HG03558 (cell line): ENCODE results near the gene BTF3L4.
"Not testable (repeated sequence)": the region's sequence is repeated elsewhere in the genome, so short reads cannot be mapped to it uniquely, and the experiment has no call there.

Experiments used
- ATAC-seq: cut with Tn5 transposase; IDR thresholded peaks from one replicate; pipeline ENCODE4 v1.9.1; 2021; ENCODE audit warnings: moderate number of reproducible peaks; ENCODE audit not compliant: unreplicated experiment; ENCODE audit errors: extremely low read depth

BTF3L4 gene

DNA sequence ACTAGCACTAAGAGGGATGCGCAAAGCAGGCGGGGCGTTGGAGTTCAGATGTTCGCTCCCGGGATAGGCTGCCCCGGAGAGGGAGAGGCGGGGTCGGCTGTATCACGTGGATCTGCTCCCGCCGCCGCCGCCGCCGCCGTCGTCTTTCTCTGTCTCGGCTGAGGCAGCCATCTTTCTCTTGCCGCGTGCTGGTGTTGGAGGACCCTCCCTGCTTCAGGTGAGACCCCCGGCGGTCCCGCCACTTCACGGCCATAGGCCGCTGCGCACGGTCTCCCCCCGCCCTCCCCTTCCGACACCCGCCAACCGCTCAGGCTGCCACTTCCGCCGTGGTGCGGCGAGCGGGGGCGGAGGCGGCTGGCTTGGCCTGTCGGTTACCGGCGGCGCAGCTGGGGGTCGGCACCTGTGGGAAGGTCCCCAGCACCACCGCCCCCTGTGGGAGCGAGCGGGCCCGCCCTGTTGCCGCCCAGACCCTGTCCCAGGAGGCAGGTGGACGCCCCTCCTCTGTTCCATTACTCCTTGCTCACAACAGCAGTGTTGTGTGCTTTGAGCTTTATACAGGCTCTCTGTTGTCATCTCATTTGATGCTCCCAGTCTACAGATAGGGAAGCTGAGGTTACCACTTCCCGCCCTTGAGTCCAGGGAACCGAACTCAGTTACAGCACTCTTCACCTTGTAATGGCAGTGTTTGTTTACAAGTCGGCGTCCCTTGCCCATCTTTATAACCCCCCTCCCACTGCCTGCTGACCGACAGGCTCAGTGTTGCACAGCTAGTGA is at the start of gene BTF3L4:
Gene BTF3L4, plus strand, starts transcription at position 133 of the 774 bp plus-strand sequence. CDS start 3,553 bp downstream, outside the sequence.
- ATAC-seq, result peak; percentile 54

DNA sequence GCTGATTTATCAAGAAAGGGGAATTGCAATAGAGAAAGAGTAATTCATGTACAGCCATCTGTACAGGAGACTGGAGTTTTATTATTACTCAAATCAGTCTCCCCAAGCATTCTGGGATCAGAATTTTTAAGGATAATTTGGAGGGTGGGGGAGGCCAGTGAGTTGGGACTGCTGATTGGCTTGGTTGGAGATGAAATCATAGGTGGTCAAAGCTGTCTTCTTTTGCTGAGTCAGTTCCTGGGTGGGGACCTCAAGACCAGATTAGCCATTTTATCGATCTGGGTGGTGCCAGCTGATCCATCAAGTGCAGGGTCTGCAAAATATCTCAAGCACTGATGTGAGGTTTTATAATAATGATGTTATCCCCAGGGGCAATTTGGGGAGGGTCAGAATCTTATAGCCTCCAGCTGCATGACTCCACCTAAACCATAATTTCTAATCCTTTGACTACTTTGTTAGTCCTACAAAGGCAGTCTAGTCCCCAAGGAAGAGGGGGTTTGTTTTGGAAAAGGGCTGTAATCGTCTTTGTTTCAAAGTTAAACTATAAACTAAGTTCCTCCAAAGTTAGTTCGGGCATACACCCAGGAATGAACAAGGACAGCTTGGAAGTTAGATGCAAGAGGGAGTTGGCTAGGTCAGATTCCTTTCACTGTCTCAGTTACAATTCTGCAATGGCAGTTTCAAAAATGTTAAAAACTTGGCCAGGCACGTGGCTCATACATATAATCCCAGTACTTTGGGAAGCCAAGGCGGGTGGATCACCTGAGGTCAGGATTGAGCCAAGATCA is 48.7 kb upstream of the BTF3L4 start:
- ATAC-seq, result no peak

DNA sequence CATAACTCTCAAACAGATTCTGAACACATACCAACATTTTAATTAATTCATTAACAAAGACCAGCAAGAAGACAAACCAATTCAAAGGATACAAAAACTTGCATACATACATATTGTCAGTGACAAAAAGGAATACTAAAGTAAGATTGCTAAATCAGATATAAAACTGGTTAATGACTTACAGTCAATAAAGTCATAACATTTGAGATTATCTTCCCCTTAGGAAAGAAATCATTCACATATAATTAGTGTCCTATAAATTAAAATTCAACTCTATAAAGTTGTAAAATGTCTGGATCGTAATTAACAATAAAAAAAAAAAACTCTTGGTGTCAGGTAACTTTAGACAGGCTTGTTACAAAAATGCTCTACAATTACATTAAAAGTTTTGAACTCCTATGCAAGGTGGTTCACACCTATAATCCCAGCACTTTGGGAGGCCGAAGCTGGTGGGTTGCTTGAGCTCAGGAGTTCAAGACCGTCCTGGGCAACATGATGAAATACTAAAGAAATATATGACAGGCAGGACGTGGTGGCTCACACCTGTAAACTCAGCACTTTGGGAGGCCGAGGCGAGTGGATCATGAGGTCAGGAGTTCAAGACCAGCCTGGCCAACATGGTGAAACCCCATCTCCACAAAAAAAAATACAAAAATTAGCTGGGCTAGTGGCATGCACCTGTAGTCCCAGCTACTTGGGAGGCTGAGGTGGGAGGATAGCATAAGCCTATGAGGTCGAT is 47.9 kb upstream of the BTF3L4 start:
- ATAC-seq, result no peak

DNA sequence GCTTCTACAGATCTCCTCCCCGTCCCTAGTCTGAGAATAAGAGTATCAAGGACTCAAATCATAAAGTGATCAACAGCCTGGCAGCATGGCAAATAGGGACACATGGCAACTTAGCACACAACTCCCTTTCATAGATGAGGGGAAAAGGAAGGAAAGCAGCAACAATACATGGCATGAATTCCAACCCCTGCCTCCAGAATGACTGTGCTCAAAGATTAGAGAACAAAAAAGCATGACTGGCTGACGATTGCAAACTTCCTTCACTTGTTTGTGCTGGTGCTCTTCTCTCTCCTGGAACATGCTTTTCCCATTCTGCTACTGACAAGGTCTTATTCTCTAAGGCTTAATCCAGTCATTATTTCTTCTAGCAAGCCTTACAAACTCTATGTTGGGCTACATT is 34.0 kb upstream of the BTF3L4 start:
- ATAC-seq, result no peak

DNA sequence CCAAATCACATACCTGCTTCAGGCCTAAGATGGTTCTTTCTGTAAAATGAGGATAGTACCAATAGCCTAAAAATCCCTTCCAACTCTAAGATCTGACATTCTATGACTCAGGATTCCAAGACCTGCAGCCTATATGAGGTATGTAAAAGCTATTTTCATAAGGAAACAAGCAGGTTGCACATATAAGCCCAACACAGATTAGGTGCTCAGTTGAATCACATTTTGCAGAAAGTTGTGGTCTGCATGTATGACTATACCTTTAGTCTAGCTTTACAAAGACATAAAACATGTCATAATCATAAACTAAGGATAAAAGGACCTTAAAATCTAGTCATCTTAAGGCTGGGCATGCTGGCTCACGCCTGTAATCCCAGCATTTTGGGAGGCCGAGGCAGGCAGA is 29.8 kb upstream of the BTF3L4 start:
- ATAC-seq, result no peak

DNA sequence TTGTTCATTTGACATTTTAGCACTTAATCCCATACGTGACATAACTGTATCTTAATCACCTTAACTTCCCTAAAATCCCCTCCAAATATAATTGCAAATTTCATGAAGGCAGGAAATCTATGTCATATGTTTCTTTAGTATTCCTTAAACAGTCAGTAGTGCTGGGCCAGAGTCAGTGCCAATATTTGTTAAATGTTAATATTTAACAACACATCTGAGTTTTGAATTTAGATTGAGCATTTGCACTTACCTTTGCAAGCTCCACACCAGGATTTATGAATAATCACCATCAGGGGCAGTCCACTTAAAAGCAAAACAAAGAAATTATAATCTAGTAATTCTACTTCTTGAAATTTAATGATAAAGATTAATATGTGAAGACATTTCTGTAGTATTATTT is 27.8 kb upstream of the BTF3L4 start:
- no peak for ATAC-seq

DNA sequence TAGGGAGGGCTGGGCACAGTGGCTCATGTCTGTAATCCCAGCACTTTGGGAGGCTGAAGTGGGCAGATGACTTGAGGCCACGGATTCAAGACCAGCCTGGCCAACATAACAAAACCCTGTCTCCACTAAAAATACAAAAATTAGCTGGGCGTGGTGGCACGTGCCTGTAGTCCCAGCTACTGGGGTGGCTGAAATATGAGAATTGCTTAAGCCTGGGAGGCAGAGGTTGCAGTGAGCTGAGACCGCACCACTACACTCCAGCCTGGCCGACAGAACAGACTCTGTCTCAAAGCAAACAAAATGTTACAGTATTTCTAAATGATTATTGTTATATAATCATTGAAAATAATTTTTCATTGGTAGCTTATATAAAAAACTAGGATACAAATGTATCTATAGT is 27.3 kb upstream of the BTF3L4 start:
- ATAC-seq, result not testable (repeated sequence)

DNA sequence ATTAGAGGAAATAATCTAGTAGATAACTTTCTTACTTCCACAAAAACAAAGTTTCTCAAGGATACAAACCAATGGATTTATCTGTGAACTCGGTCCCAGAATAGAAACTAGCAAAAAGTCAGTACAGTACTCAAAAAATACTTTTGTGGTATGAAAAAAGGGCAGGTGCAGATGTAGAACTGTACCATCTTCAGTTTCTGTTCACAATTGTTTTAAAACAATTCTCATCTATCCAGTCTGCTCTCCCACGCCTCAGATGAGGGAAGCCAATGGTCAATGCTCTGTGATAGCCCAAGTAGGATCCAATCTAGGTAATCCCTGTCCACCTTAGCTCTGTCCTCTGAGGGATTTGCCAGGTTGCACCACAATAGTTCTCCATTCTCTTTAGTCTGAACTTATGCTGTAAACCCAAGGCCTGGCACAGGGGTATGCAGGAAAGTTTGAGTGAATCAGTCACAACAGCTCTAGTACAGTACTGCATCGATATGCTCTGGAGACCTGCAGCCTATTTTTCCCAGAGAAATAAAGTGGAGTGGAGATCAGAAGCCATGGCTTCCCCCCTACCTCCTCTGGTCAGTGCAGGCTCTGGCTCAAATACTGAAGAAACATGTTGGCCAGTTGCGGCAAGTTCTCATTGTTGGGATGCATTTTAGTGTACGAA is 23.8 kb upstream of the BTF3L4 start:
- ATAC-seq, result no peak

DNA sequence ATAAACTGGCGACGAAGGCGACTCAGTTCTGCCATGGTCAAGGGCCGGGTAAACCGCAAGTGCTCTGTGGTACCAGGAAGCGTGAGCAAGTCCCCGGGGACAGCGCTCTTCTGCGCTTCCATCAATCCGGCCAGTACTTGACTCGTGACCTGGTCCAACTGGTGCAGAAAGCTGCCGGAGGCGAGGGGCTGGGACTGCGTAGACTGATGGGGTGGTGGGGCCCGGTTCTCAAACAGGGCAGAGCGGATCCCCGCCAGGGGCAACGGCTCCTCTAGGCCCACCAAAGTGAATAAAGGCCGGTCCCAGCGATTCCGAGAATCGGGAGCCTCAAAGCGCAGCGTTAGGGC is 23.3 kb upstream of the BTF3L4 start:
- no peak for ATAC-seq

DNA sequence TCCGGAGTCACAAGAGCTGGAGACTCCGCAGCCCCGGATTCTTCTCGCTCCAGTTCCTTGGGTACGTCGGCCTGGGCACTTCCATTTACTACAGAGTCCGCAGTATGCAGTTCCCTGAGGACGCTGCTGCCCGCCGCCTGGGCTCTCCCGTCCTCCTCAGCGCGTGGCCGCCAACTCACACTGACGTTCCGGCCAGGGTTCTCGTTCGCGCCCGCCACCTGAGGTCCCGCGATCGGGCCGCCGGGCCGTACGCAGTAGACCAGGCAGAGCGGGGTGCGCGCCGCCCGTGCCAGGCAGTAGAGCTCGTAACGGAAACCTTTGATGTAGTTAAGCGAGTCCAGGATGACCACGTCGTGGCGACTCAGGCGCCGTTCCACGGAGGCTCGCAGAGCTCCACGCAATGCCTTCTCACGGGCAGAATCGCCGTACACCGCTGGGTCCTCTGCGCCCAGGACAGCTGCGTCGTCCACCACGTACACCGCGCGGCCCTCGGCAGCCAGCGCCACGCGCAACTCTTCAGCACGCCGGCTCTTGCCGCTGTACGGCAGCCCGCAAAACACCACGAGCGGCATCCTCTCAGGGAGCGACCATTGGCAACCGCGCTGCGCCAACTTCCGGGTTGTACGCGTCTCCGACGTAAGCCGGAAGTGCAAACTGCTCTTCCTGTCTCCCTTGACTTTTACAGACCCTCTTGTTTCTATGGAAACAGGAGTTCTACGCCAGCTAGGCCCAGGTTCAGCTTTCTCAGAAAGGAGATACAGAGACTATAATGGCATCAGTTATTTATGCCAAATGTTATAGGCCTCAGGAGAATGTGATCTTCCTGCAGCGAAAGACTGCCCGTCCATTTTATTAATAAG is 22.7 kb upstream of the BTF3L4 start, which contains the start of gene KTI12:
Gene KTI12, minus strand, starts transcription at position 621 of the 860 bp plus-strand sequence. Its CDS starts 49 bp downstream, at position 572.
- peak; percentile 84 for ATAC-seq

DNA sequence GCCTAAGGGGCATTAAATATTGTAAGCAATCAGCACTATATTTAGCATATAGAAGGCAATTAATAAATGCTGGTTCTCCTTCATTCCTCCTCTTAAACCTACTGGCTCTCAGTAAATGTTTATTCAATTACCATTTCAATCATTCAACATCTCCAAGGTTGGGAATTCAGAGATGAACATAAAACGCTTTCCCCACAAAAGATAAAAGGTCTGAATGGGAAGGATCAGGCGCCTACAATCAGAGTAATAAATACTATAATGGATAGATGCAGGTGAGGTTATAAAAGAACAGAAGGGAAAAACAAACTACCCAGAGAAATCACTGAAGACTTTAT is 22.1 kb upstream of the BTF3L4 start:
- no peak for ATAC-seq

DNA sequence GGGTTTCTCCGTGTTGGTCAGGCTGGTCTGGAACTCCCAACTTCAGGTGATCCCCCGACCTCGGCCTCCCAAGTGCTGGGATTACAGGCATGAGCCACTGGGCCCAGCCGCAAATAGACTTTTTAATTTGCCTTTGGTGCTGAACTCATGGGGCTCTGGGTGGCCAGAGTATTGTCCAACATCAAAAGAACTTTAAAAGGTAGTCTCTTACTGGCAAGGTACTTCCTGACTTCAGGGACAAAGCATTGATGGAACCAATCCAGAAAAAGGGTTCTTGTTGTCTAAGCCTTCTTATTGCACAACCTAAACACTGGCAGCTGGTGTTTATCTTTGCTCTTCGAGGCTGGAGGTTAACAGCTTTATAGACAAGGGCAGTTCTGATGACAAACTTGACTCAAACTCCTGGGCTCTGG is 18.7 kb upstream of the BTF3L4 start:
- ATAC-seq, result no peak

DNA sequence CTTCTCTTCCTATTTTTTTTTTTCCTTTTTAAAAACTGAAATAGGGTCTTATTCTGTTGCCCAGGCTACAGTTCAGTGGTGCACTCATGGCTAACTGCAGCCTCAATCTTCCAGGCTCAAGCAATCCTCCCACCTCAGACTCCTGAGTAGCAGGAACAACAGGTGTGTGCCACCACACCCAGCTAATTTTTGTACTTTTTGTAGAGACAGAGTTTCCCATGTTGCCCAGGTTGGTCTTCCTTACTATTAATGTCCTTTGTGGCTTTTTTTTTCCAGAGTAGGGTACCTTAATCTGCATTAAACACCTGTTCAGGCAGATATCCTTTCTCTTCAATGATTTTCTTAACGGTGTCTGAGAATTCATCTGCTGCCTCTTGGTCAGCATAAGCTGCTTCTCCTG is 18.2 kb upstream of the BTF3L4 start:
- ATAC-seq, result no peak

DNA sequence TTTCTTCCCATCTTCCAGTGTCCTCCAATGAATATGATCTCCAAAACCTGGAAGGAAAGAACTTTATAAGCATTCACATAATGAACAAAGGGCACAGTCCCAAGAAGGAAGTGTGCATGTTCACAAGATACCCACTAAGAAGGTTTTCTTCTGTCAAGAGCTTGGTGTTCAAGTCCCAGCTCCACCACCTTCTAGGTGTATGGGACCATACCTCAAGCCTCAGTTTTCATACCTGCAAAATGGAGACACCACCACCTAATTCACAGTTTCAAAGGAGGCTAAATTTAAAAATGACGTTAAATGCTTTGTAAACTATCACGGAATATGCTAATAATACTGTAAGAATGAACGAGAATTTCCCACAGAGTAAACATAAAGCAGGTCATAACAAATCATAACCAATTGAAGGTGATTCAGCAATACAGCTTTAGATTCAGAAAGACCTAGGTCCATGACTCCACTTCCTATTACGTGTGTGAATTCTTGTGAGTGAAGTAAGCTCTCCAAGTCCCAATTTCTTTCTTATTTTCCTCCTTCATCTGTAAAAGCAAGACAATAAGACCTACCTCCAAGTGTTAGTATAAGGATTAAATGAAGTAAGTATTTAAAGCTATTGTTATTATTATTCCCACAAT is 14.4 kb upstream of the BTF3L4 start:
- no peak for ATAC-seq

DNA sequence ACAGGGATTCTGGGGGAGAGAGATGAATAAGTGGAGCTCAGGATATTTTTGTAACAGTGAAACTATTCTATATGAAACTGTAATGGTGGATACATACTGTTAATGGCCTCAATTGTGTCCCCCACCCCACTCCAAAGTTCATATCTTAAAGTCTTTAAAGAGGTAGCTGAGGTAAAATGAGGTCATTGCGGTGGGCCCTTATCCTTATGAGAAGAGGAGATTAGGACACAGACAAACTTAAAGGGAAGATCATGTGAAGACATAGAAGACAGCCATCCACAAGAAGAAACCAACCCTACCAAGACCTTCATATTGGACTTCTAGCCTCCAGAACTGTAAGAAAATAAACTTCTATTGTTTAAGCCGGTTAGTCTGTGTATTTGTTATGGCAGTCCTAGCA is 10.9 kb upstream of the BTF3L4 start:
- ATAC-seq, result no peak

DNA sequence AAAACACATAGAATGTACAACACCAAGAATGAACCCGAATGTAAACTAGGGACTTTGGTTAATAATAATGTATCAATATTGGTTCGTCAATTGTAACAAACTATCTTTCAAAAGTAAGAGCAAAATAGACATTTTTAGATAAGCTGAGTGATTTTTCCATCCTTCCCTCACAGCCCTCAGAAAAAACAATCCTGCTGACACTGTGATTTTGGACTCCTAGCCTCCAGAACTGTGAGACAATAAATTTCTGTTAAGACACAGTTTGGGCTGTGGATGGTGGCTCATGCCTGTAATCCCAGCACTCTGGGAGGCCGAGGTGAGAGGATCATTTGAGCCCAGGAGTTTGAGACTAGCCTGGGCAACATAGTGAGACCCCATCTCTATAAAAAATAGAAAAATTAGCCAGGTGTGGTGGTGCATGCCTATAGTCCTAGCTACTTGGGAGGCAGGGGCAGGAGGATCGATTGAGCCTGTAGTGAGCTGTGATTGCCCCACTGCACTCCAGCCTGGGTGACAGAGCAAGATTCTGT is 10.4 kb upstream of the BTF3L4 start:
- ATAC-seq, result not testable (repeated sequence)

DNA sequence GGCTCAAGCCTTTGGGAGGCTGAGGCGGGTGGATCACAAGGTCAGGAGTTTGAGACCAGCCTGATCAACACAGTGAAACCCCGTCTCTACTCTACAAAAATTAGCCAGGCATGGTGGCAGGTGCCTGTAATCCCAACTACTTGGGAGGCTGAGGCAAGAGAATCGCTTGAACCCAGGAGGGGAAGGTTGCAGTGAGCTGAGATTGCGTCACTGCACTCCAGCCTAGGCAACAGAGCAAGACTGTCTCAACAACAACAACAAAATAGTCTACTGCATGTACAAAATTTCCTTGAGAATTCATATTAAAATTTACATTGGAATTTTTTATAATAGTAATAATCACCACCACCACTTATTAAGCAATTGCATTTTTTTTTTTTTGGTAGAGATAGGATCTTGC is 6.8 kb upstream of the BTF3L4 start:
- ATAC-seq, result not testable (repeated sequence)

DNA sequence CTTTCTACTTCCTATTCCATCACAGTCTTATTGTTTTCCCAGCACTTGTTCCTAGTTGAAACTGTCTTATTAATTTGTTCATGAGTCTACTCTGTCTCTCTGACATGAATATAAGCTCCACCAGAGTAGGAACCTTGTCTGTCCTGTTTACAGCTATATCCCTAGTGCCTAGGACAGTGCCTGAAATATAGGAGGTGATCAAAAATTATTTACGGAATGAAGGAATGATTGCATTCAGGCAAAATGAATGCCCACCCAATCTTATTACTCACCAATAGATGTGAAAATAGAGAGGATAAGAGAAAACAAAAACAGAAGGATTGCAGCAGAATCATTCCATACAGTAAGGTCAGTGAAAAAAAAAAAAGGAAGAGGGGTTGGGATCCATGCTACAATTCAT is 2.2 kb upstream of the BTF3L4 start:
- no peak for ATAC-seq

DNA sequence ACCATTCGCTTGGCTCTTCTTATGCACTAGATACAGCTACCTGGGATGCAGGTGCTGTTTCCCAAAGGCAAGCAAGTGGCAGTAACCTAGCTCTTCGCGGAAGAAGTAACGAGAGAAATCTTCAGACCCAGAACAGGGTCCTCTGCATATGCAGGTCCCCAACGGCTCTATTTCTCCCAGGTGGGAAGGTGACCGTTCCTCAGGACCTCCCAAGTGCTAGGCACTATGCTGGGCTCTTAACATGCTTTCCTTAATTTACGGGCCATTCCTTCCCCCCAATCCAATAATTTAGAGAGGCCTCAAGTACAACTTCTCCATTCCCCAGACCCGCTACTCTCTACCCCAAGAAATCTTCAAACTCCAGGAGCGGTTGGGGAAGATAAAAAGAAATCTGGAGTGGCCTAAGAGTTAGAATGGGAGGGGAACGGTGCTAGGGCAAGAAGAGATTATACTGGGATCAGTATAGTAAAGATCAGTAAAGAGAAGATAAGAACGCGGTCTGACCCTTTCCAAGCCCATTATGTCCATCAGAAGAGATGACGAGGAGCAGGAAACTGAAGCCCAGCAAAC is 1.5 kb upstream of the BTF3L4 start:
- ATAC-seq, result no peak
